ENCODE results near the gene TMEM61.
A peak's percentile ranks its signal among the peaks of the same experiment; 100 is the strongest.

The TMEM61 gene

GRCh38 chr1:54949053-54949452 lies 31.4 kb upstream of the TMEM61 start:
- Histone ChIP-seq H3K4me1 (peaks cover 0 to 15% (median 13%) of the 10 kb centered on the region in 4 donors), H3K27me3 (no peaks in the 10 kb centered on the region), H3K36me3 (no peaks in the 10 kb centered on the region), H3K4me3 (no peak overlapping the region), H3K9me3 (no peaks in the 10 kb centered on the region), H3K27ac (no peak overlapping the region)
- no peak for TF ChIP-seq CTCF (IDR thresholded peaks at IDR 0.05)
- intact Hi-C loops (cut with DNase I; ENCODE audit: low total_unique reads) = no loop called here
- no peak for DNase-seq

GRCh38 chr1:54950006-54950368 lies 30.4 kb upstream of the TMEM61 start:
- Histone ChIP-seq H3K4me3 (no peak overlapping the region), H3K9me3 (no peaks in the 10 kb centered on the region), H3K27me3 (no peaks in the 10 kb centered on the region), H3K4me1 (peaks cover 0 to 21% (median 13%) of the 10 kb centered on the region in 4 donors), H3K36me3 (no peaks in the 10 kb centered on the region), H3K27ac (peak overlapping the region; percentile 41 to 55)
- no peak for DNase-seq
- intact Hi-C loops (cut with DNase I; ENCODE audit: low total_unique reads) = no loop called here
- no peak for TF ChIP-seq CTCF (IDR thresholded peaks at IDR 0.05)

GRCh38 chr1:54950369-54951163 lies 29.9 kb upstream of the TMEM61 start:
- Histone ChIP-seq H3K27me3 (no peaks in the 10 kb centered on the region), H3K27ac (peak overlapping the region; percentile 41 to 55), H3K9me3 (no peaks in the 10 kb centered on the region), H3K36me3 (no peaks in the 10 kb centered on the region), H3K4me1 (peaks cover 0 to 23% (median 15%) of the 10 kb centered on the region in 4 donors), H3K4me3 (peak overlapping the region; percentile 18 to 23)
- intact Hi-C loops (cut with DNase I; ENCODE audit: low total_unique reads) = no loop called here
- peak; percentile 76 to 84 for DNase-seq
- peak; percentile 78 to 90 for TF ChIP-seq CTCF (IDR thresholded peaks at IDR 0.05)

GRCh38 chr1:54951810-54952226 lies 28.6 kb upstream of the TMEM61 start:
- intact Hi-C loops (cut with DNase I; ENCODE audit: low total_unique reads) = no loop called here
- Histone ChIP-seq H3K4me1 (peaks cover 0 to 29% (median 16%) of the 10 kb centered on the region in 4 donors), H3K4me3 (no peak overlapping the region), H3K9me3 (no peaks in the 10 kb centered on the region), H3K27ac (no peak overlapping the region), H3K27me3 (no peaks in the 10 kb centered on the region), H3K36me3 (no peaks in the 10 kb centered on the region)
- TF ChIP-seq CTCF (IDR thresholded peaks at IDR 0.05) = no peak
- no peak for DNase-seq

- no peaks in the 10 kb centered on the region for H3K9me3 ChIP-seq
- H3K27ac ChIP-seq = no peak overlapping the region
- H3K27me3 ChIP-seq = no peaks in the 10 kb centered on the region
- no peak overlapping the region for H3K4me3 ChIP-seq
- peaks cover 0 to 29% (median 16%) of the 10 kb centered on the region in 4 donors for H3K4me1 ChIP-seq
- intact Hi-C loops (cut with DNase I; ENCODE audit: low total_unique reads) = no loop called here
- no peak for DNase-seq
- no peak for TF ChIP-seq CTCF (IDR thresholded peaks at IDR 0.05)
- H3K36me3 ChIP-seq = no peaks in the 10 kb centered on the region
Observed at GRCh38 chr1:54952950-54953718, 27.3 kb upstream of the TMEM61 start.

Measured in tibial artery (tissue), 4 donors.